IMR-90 (cell line): ENCODE data around the gene MACROD1. TPM values are rescaled to one million over a fixed set of nuclear protein-coding genes. Genes with fewer than 3 reads are reported as not detected.

Experiments
- ATAC-seq: fragments of 200-7000 bp; cut with Tn5 transposase; 2 replicates; pipeline ENCODE4 v1.9.1; 2020; ENCODE audit warnings: low read depth, mild to moderate bottlenecking, moderate library complexity
- BruUV-seq: library from RNA; stranded (reverse); fragments of 400-500 nt; replicated peaks from 2 replicates; lab custom pipeline; 2021; lab: Mats Ljungman, UMichigan
- CTCF ChIA-PET: fragments of 300-600 bp; formaldehyde crosslinking; extraction: SDS; loops from one replicate; lab custom pipeline; 2021; ENCODE audit warnings: antibody characterized with exemption; lab: Yijun Ruan, JAX
- POLR2A ChIA-PET: fragments of 300-600 bp; sonication (Branson Sonifier 250); formaldehyde crosslinking; loops from one replicate; lab custom pipeline; 2022; ENCODE audit warnings: antibody characterized with exemption; ENCODE audit not compliant: unreplicated experiment; lab: Charles Lee
- DNase-seq: peaks from one replicate; pipeline ENCODE4 v3.0.0; 2013
- H2AFZ ChIP-seq: replicated peaks from 2 replicates; pipeline ENCODE3; 2013; ENCODE audit warnings: low read length, mild to moderate bottlenecking; ENCODE audit not compliant: poor library complexity
- H2AK5ac ChIP-seq: 2 replicates; pipeline ENCODE4 v1.6.1; 2013; ENCODE audit warnings: low read depth, low read length, inconsistent platforms
- H2AK9ac ChIP-seq: replicated peaks from 2 replicates; pipeline ENCODE3; 2013; ENCODE audit warnings: mild to moderate bottlenecking, low read depth, low read length, moderate library complexity; ENCODE audit not compliant: poor library complexity
- H2BK120ac ChIP-seq: 2 replicates; pipeline ENCODE4 v1.6.1; 2013; ENCODE audit warnings: low read depth, low read length, inconsistent platforms
- H2BK15ac ChIP-seq: 3 replicates; pipeline ENCODE4 v1.6.1; 2013; ENCODE audit warnings: low read depth, low read length, inconsistent platforms
- H2BK20ac ChIP-seq: 2 replicates; pipeline ENCODE4 v1.6.1; 2013; ENCODE audit warnings: low read depth, mild to moderate bottlenecking, inconsistent platforms, low read length, moderate library complexity
- H2BK5ac ChIP-seq: 2 replicates; pipeline ENCODE4 v1.6.1; 2013; ENCODE audit warnings: mild to moderate bottlenecking, low read depth, low read length, inconsistent platforms; ENCODE audit not compliant: poor library complexity, severe bottlenecking
- H3K14ac ChIP-seq: replicated peaks from 2 replicates; pipeline ENCODE4 v1.6.1; 2013; ENCODE audit warnings: low read depth, low read length, inconsistent platforms
- H3K18ac ChIP-seq: 2 replicates; pipeline ENCODE4 v1.6.1; 2013; ENCODE audit warnings: low read depth, low read length, control low read depth
- H3K23ac ChIP-seq: 2 replicates; pipeline ENCODE4 v1.6.1; 2013; ENCODE audit warnings: low read depth, low read length, inconsistent platforms
- H3K27ac ChIP-seq: 2 replicates; pipeline ENCODE4 v1.5.1; 2013; ENCODE audit warnings: mild to moderate bottlenecking, control low read depth, low read length; ENCODE audit not compliant: insufficient read depth
- H3K27me3 ChIP-seq: 2 replicates; pipeline ENCODE4 v1.6.1; 2013; ENCODE audit warnings: low read length; ENCODE audit not compliant: control insufficient read depth, insufficient read depth
- H3K36me3 ChIP-seq: 2 replicates; pipeline ENCODE4 v1.6.1; 2013; ENCODE audit warnings: low read length, mixed read lengths; ENCODE audit not compliant: control insufficient read depth, insufficient read depth
- H3K4ac ChIP-seq: 2 replicates; pipeline ENCODE4 v1.6.1; 2013; ENCODE audit warnings: low read depth, low read length, inconsistent platforms
- H3K4me1 ChIP-seq: 2 replicates; pipeline ENCODE4 v1.6.1; 2013; ENCODE audit warnings: low read length, mixed read lengths; ENCODE audit not compliant: control insufficient read depth, insufficient read depth
- H3K4me2 ChIP-seq: 2 replicates; pipeline ENCODE4 v1.6.1; 2013; ENCODE audit warnings: low read depth, mild to moderate bottlenecking, control low read depth, low read length, moderate library complexity
- H3K4me3 ChIP-seq: 2 replicates; pipeline ENCODE4 v1.5.1; 2013; ENCODE audit warnings: low read depth, mild to moderate bottlenecking, control low read depth, low read length, moderate library complexity; ENCODE audit not compliant: insufficient read depth
- H3K56ac ChIP-seq: 2 replicates; pipeline ENCODE4 v1.6.1; 2013; ENCODE audit warnings: low read length, inconsistent platforms; ENCODE audit not compliant: insufficient read depth; ENCODE audit errors: extremely low read depth
- H3K79me1 ChIP-seq, 2 experiments: 2 replicates each; pipeline ENCODE4 v1.6.1; 2013; ENCODE audit warnings: low read length in 2 of 2, inconsistent platforms in 1 of 2, low read depth in 1 of 2
- H3K9ac ChIP-seq: 2 replicates; pipeline ENCODE4 v1.6.1; 2013; ENCODE audit warnings: low read depth, low read length, control low read depth
- H3K9me1 ChIP-seq: 2 replicates; pipeline ENCODE4 v1.6.1; 2013; ENCODE audit warnings: low read length, inconsistent platforms; ENCODE audit not compliant: insufficient read depth
- H3K9me3 ChIP-seq: 2 replicates; pipeline ENCODE4 v1.6.1; 2013; ENCODE audit warnings: low read length; ENCODE audit not compliant: control insufficient read depth, insufficient read depth
- H4K20me1 ChIP-seq: 2 replicates; pipeline ENCODE4 v1.6.1; 2013; ENCODE audit warnings: low read length, inconsistent platforms; ENCODE audit not compliant: insufficient read depth
- H4K5ac ChIP-seq: 2 replicates; pipeline ENCODE4 v1.6.1; 2013; ENCODE audit warnings: mild to moderate bottlenecking, low read depth, low read length, control low read depth
- H4K8ac ChIP-seq, 2 experiments: 2 replicates each; pipeline ENCODE4 v1.6.1; 2013; ENCODE audit warnings: low read depth in 2 of 2, low read length in 2 of 2, control low read depth in 1 of 2, inconsistent platforms in 1 of 2
- H4K91ac ChIP-seq: 2 replicates; pipeline ENCODE4 v1.6.1; 2013; ENCODE audit warnings: low read depth, low read length, inconsistent platforms; ENCODE audit not compliant: insufficient read depth
- BHLHE40 ChIP-seq: fragments of 150-350 bp; IDR thresholded peaks from 2 replicates; pipeline ENCODE4 v1.6.1; 2016; ENCODE audit warnings: mild to moderate bottlenecking, low read depth, low read length
- CHD1 ChIP-seq: IDR thresholded peaks from 2 replicates; pipeline ENCODE4 v1.6.1; 2012; ENCODE audit warnings: low read depth, low read length, improper control_type of control experiment
- FOS ChIP-seq: fragments of 150-350 bp; IDR thresholded peaks from 2 replicates; pipeline ENCODE4 v1.6.1; 2016; ENCODE audit warnings: low read depth, low read length
- MAFK ChIP-seq: IDR thresholded peaks from 2 replicates; pipeline ENCODE4 v1.6.1; 2012; ENCODE audit warnings: low read depth, low read length, improper control_type of control experiment
- MXI1 ChIP-seq: IDR thresholded peaks from 2 replicates; pipeline ENCODE4 v1.6.1; 2012; ENCODE audit warnings: low read depth, mild to moderate bottlenecking, low read length, moderate library complexity, borderline replicate concordance
- NFE2L2 ChIP-seq: fragments of 150-350 bp; IDR thresholded peaks from 2 replicates; pipeline ENCODE4 v1.6.1; 2016; ENCODE audit warnings: low read depth, mild to moderate bottlenecking, low read length
- POLR2A ChIP-seq: IDR thresholded peaks from 2 replicates; pipeline ENCODE4 v1.6.1; 2012; ENCODE audit warnings: mild to moderate bottlenecking, low read depth, low read length
- RAD21 ChIP-seq: IDR thresholded peaks from 2 replicates; pipeline ENCODE4 v1.6.1; 2012; ENCODE audit warnings: low read length, improper control_type of control experiment
- RCOR1 ChIP-seq: IDR thresholded peaks from 2 replicates; pipeline ENCODE4 v1.6.1; 2012; ENCODE audit warnings: mild to moderate bottlenecking, low read length, improper control_type of control experiment; ENCODE audit not compliant: insufficient replicate concordance
- RFX5 ChIP-seq: IDR thresholded peaks from 2 replicates; pipeline ENCODE4 v1.8.0; 2012; ENCODE audit warnings: low read depth, mild to moderate bottlenecking, low read length, moderate library complexity
- SMC3 ChIP-seq: fragments of 150-350 bp; IDR thresholded peaks from 2 replicates; pipeline ENCODE4 v1.6.1; 2016; ENCODE audit warnings: low read depth, mild to moderate bottlenecking, antibody characterized with exemption, low read length, moderate library complexity
- WGBS, 2 experiments: methylation state at CpG; one replicate each; pipeline versions ENCODE4 v1.1.5 to v1.1.7; 2013; ENCODE audit warnings: missing lambda C conversion rate in 2 of 2; ENCODE audit not compliant: insufficient read length in 1 of 2; ENCODE audit errors: extremely low coverage in 2 of 2; 5-methylcytosine and 5-hydroxymethylcytosine counted together
- dilution Hi-C: fragments of 300-500 bp; cut with HindIII; formaldehyde crosslinking; loops from one replicate; pipeline ENCODE4 v1.14.3; 2018; ENCODE audit warnings: low sequenced_read_pairs; ENCODE audit not compliant: unreplicated experiment
- in situ Hi-C: fragments of 300-500 bp; cut with MboI; formaldehyde crosslinking; loops from 3 replicates; pipeline ENCODE4 v1.14.3; 2019; ENCODE audit warnings: low sequenced_read_pairs, inconsistent platforms, mixed read lengths
- intact Hi-C: fragments of 100-400 bp; cut with micrococcal nuclease; formaldehyde crosslinking; loops from 2 replicates; pipeline ENCODE4 v1.10.0; 2022
- polyA plus RNA-seq, 3 experiments: library from polyadenylated mRNA; depleted of rRNA; stranded (reverse); fragments of >200 nt; gene quantifications; 2 replicates each; pipeline ENCODE4 v1.2.3, GENCODE V29; 2012; ENCODE audit warnings: low replicate concordance in 1 of 3
- total RNA-seq: library from RNA; depleted of rRNA; stranded (reverse); fragments of >200 nt; gene quantifications from 2 replicates; pipeline ENCODE4 v1.2.3, GENCODE V29; 2012
- TF ChIP-seq, protein P1 (sequence below): conservative IDR thresholded peaks from 2 replicates; pipeline ENCODE4 v1.5.1; 2012; ENCODE audit warnings: mild to moderate bottlenecking, low read depth, low read length, improper control_type of control experiment
- TF ChIP-seq, protein P2 (sequence below): fragments of 150-350 bp; IDR thresholded peaks from 2 replicates; pipeline ENCODE4 v1.6.1; 2017; ENCODE audit warnings: mild to moderate bottlenecking, antibody characterized with exemption, low read length, low read depth

MACROD1 gene
- total and polyA plus RNA-seq, 2 of the 4 experiments (the other 2 are of a cell fraction) = 2.5 to 9.3 TPM

DNA sequence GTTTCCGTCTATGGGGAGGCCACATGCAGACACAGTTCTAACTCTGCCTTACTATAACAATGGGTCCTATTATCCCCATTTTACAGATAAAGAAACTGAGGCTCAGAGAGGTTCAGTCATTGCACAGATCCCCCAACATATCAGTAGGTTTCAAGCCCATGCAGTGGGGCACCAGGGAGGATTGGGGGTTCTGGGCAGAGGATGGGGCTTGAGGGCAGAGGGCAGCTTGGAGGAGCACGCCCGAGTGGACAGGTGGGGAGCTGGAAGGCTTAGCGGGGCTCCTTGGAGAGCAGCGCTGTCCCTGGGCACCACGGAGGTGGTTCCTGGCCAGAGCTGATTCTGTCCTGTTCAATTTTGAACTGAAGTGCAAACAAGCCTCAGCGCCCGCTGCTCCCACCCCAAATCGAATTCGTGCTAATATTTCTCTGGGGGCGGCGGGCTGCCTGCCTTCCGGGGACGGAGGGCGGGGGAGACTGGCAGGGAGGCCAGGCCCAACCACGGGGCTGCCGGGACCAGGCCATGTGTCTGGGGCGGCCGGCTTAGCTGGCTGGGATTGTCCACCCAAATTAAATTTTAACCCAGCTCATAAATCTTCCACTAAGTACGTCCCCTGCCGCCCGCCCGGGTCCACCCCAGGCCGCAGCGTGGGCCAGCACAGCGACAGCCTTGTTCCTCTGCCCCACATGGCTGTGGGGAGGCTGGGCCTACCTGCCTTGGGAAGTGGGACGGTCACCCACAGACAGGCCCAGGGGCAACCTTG lies 80.8 kb downstream of the MACROD1 start (continued):
- TF ChIP-seq RFX5 = no peak

DNA sequence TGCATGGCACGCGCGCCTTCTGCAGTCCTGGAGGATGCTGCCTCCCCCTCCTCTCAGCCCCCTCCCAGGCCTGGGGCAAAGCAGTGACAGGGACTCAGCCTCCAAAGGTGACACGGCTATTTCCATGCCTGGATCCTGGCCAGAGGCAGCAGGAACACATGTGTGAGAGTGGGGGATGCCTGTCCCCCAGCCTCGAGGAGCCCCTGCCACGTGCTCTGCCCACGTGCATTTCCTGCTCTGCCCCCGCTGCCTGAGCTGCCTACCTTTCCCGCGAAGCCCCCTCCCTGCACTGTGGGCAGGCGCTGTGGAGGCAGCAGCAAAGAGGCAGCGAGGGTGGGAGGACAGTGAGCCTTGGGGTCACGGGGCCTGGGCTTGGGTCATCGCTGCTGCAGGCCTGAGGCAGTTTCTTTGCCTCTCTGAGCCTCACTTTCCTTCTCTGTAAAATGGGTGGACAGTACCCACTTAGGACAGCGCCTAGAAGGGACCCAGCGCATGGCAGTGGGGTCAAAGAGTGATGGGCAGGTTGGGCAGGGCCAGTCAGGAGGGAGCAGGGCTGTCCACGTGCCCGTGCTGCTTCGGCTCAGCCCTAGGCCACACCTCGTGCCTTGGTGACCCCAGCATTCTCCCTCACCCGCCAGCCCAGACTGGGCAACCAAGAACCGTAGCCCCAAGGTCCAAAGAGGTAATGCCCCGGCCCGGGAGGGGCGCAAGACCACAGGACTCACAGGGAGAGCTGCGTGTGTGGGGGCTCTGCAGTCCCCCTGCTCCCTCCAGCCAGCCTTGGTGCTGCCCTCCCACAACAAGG lies 81.6 kb downstream of the MACROD1 start:
- Histone ChIP-seq H3K9me3 (no peaks in the 10 kb centered on the region), H2AFZ (no peak overlapping the region), H2AK9ac (peak overlapping the region; percentile 42), H3K36me3 (no peaks in the 10 kb centered on the region), H4K8ac (no peak overlapping the region), H4K5ac (no peak overlapping the region), H4K20me1 (peaks cover 7% of the 10 kb centered on the region), H2BK20ac (no peak overlapping the region), H3K4me1 (peaks cover 5% of the 10 kb centered on the region; the same call in 1 of the 2 replicates), H3K56ac (no peak overlapping the region), H2BK15ac (no peak overlapping the region), H2BK5ac (no peak overlapping the region), H3K23ac (no peak overlapping the region), H3K4me3 (no peak overlapping the region), H3K79me1 (no peaks in the 10 kb centered on the region), H3K4ac (no peak overlapping the region), H2AK5ac (no peak overlapping the region), H3K27me3 (peaks cover 3% of the 10 kb centered on the region; the same call in 1 of the 2 replicates), H3K14ac (no peak overlapping the region), H4K91ac (no peak overlapping the region), H3K27ac (no peak overlapping the region), H3K9me1 (no peaks in the 10 kb centered on the region; the same call in 1 of the 2 replicates), H3K18ac (no peak overlapping the region), H3K4me2 (no peak overlapping the region), H3K9ac (no peak overlapping the region), H2BK120ac (no peak overlapping the region)
- in situ Hi-C loops = no loop called here
- WGBS, 2 experiments = 95% methylated on average over 7 of the region's 26 CpGs; no CpG with 5 or more reads in 1 of the 2 experiments
- no TSS peak for BruUV-seq
- intact Hi-C loops = no loop called here
- ChIA-PET POLR2A (no interaction called here), CTCF (no interaction called here)
- DNase-seq = no peak
- dilution Hi-C loops = no loop called here
- ATAC-seq = no peak
- TF ChIP-seq RFX5 (no peak), BHLHE40 (no peak), SMC3 (no peak), RCOR1 (no peak), POLR2A (no peak), NFE2L2 (no peak), CHD1 (no peak), MXI1 (no peak), FOS (no peak), MAFK (no peak), RAD21 (no peak)
- TF ChIP-seq, protein P1, sequence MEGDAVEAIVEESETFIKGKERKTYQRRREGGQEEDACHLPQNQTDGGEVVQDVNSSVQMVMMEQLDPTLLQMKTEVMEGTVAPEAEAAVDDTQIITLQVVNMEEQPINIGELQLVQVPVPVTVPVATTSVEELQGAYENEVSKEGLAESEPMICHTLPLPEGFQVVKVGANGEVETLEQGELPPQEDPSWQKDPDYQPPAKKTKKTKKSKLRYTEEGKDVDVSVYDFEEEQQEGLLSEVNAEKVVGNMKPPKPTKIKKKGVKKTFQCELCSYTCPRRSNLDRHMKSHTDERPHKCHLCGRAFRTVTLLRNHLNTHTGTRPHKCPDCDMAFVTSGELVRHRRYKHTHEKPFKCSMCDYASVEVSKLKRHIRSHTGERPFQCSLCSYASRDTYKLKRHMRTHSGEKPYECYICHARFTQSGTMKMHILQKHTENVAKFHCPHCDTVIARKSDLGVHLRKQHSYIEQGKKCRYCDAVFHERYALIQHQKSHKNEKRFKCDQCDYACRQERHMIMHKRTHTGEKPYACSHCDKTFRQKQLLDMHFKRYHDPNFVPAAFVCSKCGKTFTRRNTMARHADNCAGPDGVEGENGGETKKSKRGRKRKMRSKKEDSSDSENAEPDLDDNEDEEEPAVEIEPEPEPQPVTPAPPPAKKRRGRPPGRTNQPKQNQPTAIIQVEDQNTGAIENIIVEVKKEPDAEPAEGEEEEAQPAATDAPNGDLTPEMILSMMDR = no peak
- TF ChIP-seq, protein P2, sequence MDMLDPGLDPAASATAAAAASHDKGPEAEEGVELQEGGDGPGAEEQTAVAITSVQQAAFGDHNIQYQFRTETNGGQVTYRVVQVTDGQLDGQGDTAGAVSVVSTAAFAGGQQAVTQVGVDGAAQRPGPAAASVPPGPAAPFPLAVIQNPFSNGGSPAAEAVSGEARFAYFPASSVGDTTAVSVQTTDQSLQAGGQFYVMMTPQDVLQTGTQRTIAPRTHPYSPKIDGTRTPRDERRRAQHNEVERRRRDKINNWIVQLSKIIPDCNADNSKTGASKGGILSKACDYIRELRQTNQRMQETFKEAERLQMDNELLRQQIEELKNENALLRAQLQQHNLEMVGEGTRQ = no peak
